ENCODE results near the gene NF1.

DNA sequence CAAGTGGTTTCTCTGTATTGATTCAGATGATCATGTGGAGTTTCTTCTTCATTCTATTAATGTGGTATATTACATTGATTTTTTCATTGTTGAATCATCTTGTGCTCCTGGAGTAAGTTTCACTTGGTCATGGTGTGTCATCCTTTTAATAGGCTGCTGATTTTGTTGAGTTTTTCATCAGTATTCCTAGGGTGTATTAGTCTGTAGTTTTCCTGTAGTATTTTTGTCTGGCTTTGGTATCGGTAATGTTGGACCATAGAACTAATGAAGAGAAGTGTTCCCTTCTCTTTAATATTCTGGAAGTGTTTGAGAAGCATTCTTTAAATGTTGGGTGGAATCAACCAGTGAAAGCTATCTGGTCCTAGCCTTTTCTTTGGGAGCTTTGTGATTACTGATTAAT lies 103.2 kb downstream of the NF1 start:
- TF ChIP-seq, protein P1, sequence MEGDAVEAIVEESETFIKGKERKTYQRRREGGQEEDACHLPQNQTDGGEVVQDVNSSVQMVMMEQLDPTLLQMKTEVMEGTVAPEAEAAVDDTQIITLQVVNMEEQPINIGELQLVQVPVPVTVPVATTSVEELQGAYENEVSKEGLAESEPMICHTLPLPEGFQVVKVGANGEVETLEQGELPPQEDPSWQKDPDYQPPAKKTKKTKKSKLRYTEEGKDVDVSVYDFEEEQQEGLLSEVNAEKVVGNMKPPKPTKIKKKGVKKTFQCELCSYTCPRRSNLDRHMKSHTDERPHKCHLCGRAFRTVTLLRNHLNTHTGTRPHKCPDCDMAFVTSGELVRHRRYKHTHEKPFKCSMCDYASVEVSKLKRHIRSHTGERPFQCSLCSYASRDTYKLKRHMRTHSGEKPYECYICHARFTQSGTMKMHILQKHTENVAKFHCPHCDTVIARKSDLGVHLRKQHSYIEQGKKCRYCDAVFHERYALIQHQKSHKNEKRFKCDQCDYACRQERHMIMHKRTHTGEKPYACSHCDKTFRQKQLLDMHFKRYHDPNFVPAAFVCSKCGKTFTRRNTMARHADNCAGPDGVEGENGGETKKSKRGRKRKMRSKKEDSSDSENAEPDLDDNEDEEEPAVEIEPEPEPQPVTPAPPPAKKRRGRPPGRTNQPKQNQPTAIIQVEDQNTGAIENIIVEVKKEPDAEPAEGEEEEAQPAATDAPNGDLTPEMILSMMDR (IDR thresholded peaks at IDR 0.05; ENCODE audit: low read depth, low read length) = no peak
- no peak for TF ChIP-seq EZH2phosphoT487 (IDR thresholded peaks at IDR 0.05; ENCODE audit: low read depth)

All from OCI-LY3 (cell line).